IMR-90 (cell line): ENCODE measurements around the gene CCM2. TPM values are rescaled to one million over a fixed set of nuclear protein-coding genes. Genes with fewer than 3 reads are reported as not detected.

ENCODE experiments used
- ATAC-seq: fragments of 200-7000 bp; cut with Tn5 transposase; 2 replicates; pipeline ENCODE4 v1.9.1; 2020; ENCODE audit warnings: low read depth, mild to moderate bottlenecking, moderate library complexity
- BruUV-seq: library from RNA; stranded (reverse); fragments of 400-500 nt; replicated peaks from 2 replicates; lab custom pipeline; 2021; lab: Mats Ljungman, UMichigan
- CTCF ChIA-PET: fragments of 300-600 bp; formaldehyde crosslinking; extraction: SDS; loops from one replicate; lab custom pipeline; 2021; ENCODE audit warnings: antibody characterized with exemption; lab: Yijun Ruan, JAX
- POLR2A ChIA-PET: fragments of 300-600 bp; sonication (Branson Sonifier 250); formaldehyde crosslinking; loops from one replicate; lab custom pipeline; 2022; ENCODE audit warnings: antibody characterized with exemption; ENCODE audit not compliant: unreplicated experiment; lab: Charles Lee
- DNase-seq: peaks from one replicate; pipeline ENCODE4 v3.0.0; 2013
- H2AFZ ChIP-seq: replicated peaks from 2 replicates; pipeline ENCODE3; 2013; ENCODE audit warnings: low read length, mild to moderate bottlenecking; ENCODE audit not compliant: poor library complexity
- H2AK5ac ChIP-seq: 2 replicates; pipeline ENCODE4 v1.6.1; 2013; ENCODE audit warnings: low read depth, low read length, inconsistent platforms
- H2AK9ac ChIP-seq: replicated peaks from 2 replicates; pipeline ENCODE3; 2013; ENCODE audit warnings: mild to moderate bottlenecking, low read depth, low read length, moderate library complexity; ENCODE audit not compliant: poor library complexity
- H2BK120ac ChIP-seq: 2 replicates; pipeline ENCODE4 v1.6.1; 2013; ENCODE audit warnings: low read depth, low read length, inconsistent platforms
- H2BK15ac ChIP-seq: 3 replicates; pipeline ENCODE4 v1.6.1; 2013; ENCODE audit warnings: low read depth, low read length, inconsistent platforms
- H2BK20ac ChIP-seq: 2 replicates; pipeline ENCODE4 v1.6.1; 2013; ENCODE audit warnings: low read depth, mild to moderate bottlenecking, inconsistent platforms, low read length, moderate library complexity
- H2BK5ac ChIP-seq: 2 replicates; pipeline ENCODE4 v1.6.1; 2013; ENCODE audit warnings: mild to moderate bottlenecking, low read depth, low read length, inconsistent platforms; ENCODE audit not compliant: poor library complexity, severe bottlenecking
- H3K14ac ChIP-seq: replicated peaks from 2 replicates; pipeline ENCODE4 v1.6.1; 2013; ENCODE audit warnings: low read depth, low read length, inconsistent platforms
- H3K18ac ChIP-seq: 2 replicates; pipeline ENCODE4 v1.6.1; 2013; ENCODE audit warnings: low read depth, low read length, control low read depth
- H3K23ac ChIP-seq: 2 replicates; pipeline ENCODE4 v1.6.1; 2013; ENCODE audit warnings: low read depth, low read length, inconsistent platforms
- H3K27ac ChIP-seq: 2 replicates; pipeline ENCODE4 v1.5.1; 2013; ENCODE audit warnings: mild to moderate bottlenecking, control low read depth, low read length; ENCODE audit not compliant: insufficient read depth
- H3K27me3 ChIP-seq: 2 replicates; pipeline ENCODE4 v1.6.1; 2013; ENCODE audit warnings: low read length; ENCODE audit not compliant: control insufficient read depth, insufficient read depth
- H3K36me3 ChIP-seq: 2 replicates; pipeline ENCODE4 v1.6.1; 2013; ENCODE audit warnings: low read length, mixed read lengths; ENCODE audit not compliant: control insufficient read depth, insufficient read depth
- H3K4ac ChIP-seq: 2 replicates; pipeline ENCODE4 v1.6.1; 2013; ENCODE audit warnings: low read depth, low read length, inconsistent platforms
- H3K4me1 ChIP-seq: 2 replicates; pipeline ENCODE4 v1.6.1; 2013; ENCODE audit warnings: low read length, mixed read lengths; ENCODE audit not compliant: control insufficient read depth, insufficient read depth
- H3K4me2 ChIP-seq: 2 replicates; pipeline ENCODE4 v1.6.1; 2013; ENCODE audit warnings: low read depth, mild to moderate bottlenecking, control low read depth, low read length, moderate library complexity
- H3K4me3 ChIP-seq: 2 replicates; pipeline ENCODE4 v1.5.1; 2013; ENCODE audit warnings: low read depth, mild to moderate bottlenecking, control low read depth, low read length, moderate library complexity; ENCODE audit not compliant: insufficient read depth
- H3K56ac ChIP-seq: 2 replicates; pipeline ENCODE4 v1.6.1; 2013; ENCODE audit warnings: low read length, inconsistent platforms; ENCODE audit not compliant: insufficient read depth; ENCODE audit errors: extremely low read depth
- H3K79me1 ChIP-seq, 2 experiments: 2 replicates each; pipeline ENCODE4 v1.6.1; 2013; ENCODE audit warnings: low read length in 2 of 2, inconsistent platforms in 1 of 2, low read depth in 1 of 2
- H3K9ac ChIP-seq: 2 replicates; pipeline ENCODE4 v1.6.1; 2013; ENCODE audit warnings: low read depth, low read length, control low read depth
- H3K9me1 ChIP-seq: 2 replicates; pipeline ENCODE4 v1.6.1; 2013; ENCODE audit warnings: low read length, inconsistent platforms; ENCODE audit not compliant: insufficient read depth
- H3K9me3 ChIP-seq: 2 replicates; pipeline ENCODE4 v1.6.1; 2013; ENCODE audit warnings: low read length; ENCODE audit not compliant: control insufficient read depth, insufficient read depth
- H4K20me1 ChIP-seq: 2 replicates; pipeline ENCODE4 v1.6.1; 2013; ENCODE audit warnings: low read length, inconsistent platforms; ENCODE audit not compliant: insufficient read depth
- H4K5ac ChIP-seq: 2 replicates; pipeline ENCODE4 v1.6.1; 2013; ENCODE audit warnings: mild to moderate bottlenecking, low read depth, low read length, control low read depth
- H4K8ac ChIP-seq, 2 experiments: 2 replicates each; pipeline ENCODE4 v1.6.1; 2013; ENCODE audit warnings: low read depth in 2 of 2, low read length in 2 of 2, control low read depth in 1 of 2, inconsistent platforms in 1 of 2
- H4K91ac ChIP-seq: 2 replicates; pipeline ENCODE4 v1.6.1; 2013; ENCODE audit warnings: low read depth, low read length, inconsistent platforms; ENCODE audit not compliant: insufficient read depth
- CEBPB ChIP-seq: IDR thresholded peaks from 2 replicates; pipeline ENCODE4 v1.6.1; 2012; ENCODE audit warnings: low read depth, low read length, improper control_type of control experiment
- MXI1 ChIP-seq: IDR thresholded peaks from 2 replicates; pipeline ENCODE4 v1.6.1; 2012; ENCODE audit warnings: low read depth, mild to moderate bottlenecking, low read length, moderate library complexity, borderline replicate concordance
- WGBS, 2 experiments: methylation state at CpG; one replicate each; pipeline versions ENCODE4 v1.1.5 to v1.1.7; 2013; ENCODE audit warnings: missing lambda C conversion rate in 2 of 2; ENCODE audit not compliant: insufficient read length in 1 of 2; ENCODE audit errors: extremely low coverage in 2 of 2; 5-methylcytosine and 5-hydroxymethylcytosine counted together
- dilution Hi-C: fragments of 300-500 bp; cut with HindIII; formaldehyde crosslinking; loops from one replicate; pipeline ENCODE4 v1.14.3; 2018; ENCODE audit warnings: low sequenced_read_pairs; ENCODE audit not compliant: unreplicated experiment
- in situ Hi-C: fragments of 300-500 bp; cut with MboI; formaldehyde crosslinking; loops from 3 replicates; pipeline ENCODE4 v1.14.3; 2019; ENCODE audit warnings: low sequenced_read_pairs, inconsistent platforms, mixed read lengths
- intact Hi-C: fragments of 100-400 bp; cut with micrococcal nuclease; formaldehyde crosslinking; loops from 2 replicates; pipeline ENCODE4 v1.10.0; 2022
- polyA plus RNA-seq, 3 experiments: library from polyadenylated mRNA; depleted of rRNA; stranded (reverse); fragments of >200 nt; gene quantifications; 2 replicates each; pipeline ENCODE4 v1.2.3, GENCODE V29; 2012; ENCODE audit warnings: low replicate concordance in 1 of 3
- total RNA-seq: library from RNA; depleted of rRNA; stranded (reverse); fragments of >200 nt; gene quantifications from 2 replicates; pipeline ENCODE4 v1.2.3, GENCODE V29; 2012

Gene CCM2
- total and polyA plus RNA-seq, 2 of the 4 experiments (the other 2 are of a cell fraction): 65.2 to 78.5 TPM

GRCh38 chr7:44980393-44981034 lies 19.5 kb upstream of the CCM2 start:
- H3K9me3 ChIP-seq: no peaks in the 10 kb centered on the region
- H3K27ac ChIP-seq: peak overlapping the region; percentile 60; the same call in 1 of the 2 replicates
- H3K4ac ChIP-seq: peak overlapping the region; percentile 57
- no peaks in the 10 kb centered on the region for H3K27me3 ChIP-seq
- H3K36me3 ChIP-seq: peaks cover 30% of the 10 kb centered on the region
- H4K20me1 ChIP-seq: peaks cover 21% of the 10 kb centered on the region
- peak; percentile 55 for ATAC-seq
- no peak overlapping the region for H3K9ac ChIP-seq
- H3K4me3 ChIP-seq: no peak overlapping the region
- H2BK120ac ChIP-seq: peak overlapping the region; percentile 53
- H4K91ac ChIP-seq: peak overlapping the region; percentile 26; the same call in 1 of the 2 replicates
- 17% methylated on average over 1 of the region's 8 CpGs; no CpG with 5 or more reads in 1 of the 2 experiments for WGBS, 2 experiments
- BruUV-seq: no TSS peak
- peaks cover 13% of the 10 kb centered on the region for H3K4me1 ChIP-seq
- peak overlapping the region; percentile 71 for H3K14ac ChIP-seq
- H2BK20ac ChIP-seq: no peak overlapping the region
- H2AK5ac ChIP-seq: no peak overlapping the region
- H2BK5ac ChIP-seq: peak overlapping the region; percentile 33
- H3K23ac ChIP-seq: peak overlapping the region; percentile 48; the same call in 1 of the 2 replicates
- in situ Hi-C loops: no loop called here
- peak overlapping the region; percentile 11; the same call in 1 of the 3 replicates for H2BK15ac ChIP-seq
- H2AK9ac ChIP-seq: peak overlapping the region; percentile 59
- ChIA-PET POLR2A (no interaction called here), CTCF (no interaction called here)
- H2AFZ ChIP-seq: peak overlapping the region; percentile 48
- H3K18ac ChIP-seq: no peak overlapping the region
- H3K56ac ChIP-seq: no peak overlapping the region
- TF ChIP-seq MXI1 (no peak), CEBPB (peak; percentile 94)
- peaks cover 15% of the 10 kb centered on the region for H3K9me1 ChIP-seq
- dilution Hi-C loops: no loop called here
- peak overlapping the region; percentile 38 for H3K4me2 ChIP-seq
- DNase-seq: peak; percentile 83
- intact Hi-C loops: no loop called here
- H4K5ac ChIP-seq: peak overlapping the region; percentile 17; the same call in 1 of the 2 replicates
- peak overlapping the region; percentile 66 to 81; a peak in 2 of 4 replicates for H4K8ac ChIP-seq
- peaks cover 13 to 29% of the 10 kb centered on the region in 2 experiments for H3K79me1 ChIP-seq
